HCT116 (cell line): ENCODE results near the gene AP1M2.

Experiments
- CEBPB ChIP-seq: IDR thresholded peaks from 2 replicates; pipeline ENCODE4 v1.6.1; 2012; ENCODE audit warnings: low read depth
- CTCF ChIP-seq, 3 experiments: fragments of 200-600 bp in 1 of 3; sonication (generic) in 1 of 3; IDR thresholded peaks in 2 of 3; conservative IDR thresholded peaks in 1 of 3; 2 replicates each; pipeline ENCODE4 v1.5.1; 2012 to 2017; ENCODE audit warnings: low read depth in 2 of 3, low read length in 2 of 3, antibody characterized with exemption in 1 of 3, borderline replicate concordance in 1 of 3, control low read depth in 1 of 3, mild to moderate bottlenecking in 1 of 3, mixed read lengths in 1 of 3, mixed run types in 1 of 3, moderate library complexity in 1 of 3; ENCODE audit not compliant: insufficient read depth in 1 of 3
- EZH2 ChIP-seq: fragments of 200-600 bp; sonication (generic); IDR thresholded peaks from 2 replicates; pipeline ENCODE4 v1.6.1; 2017; ENCODE audit warnings: antibody characterized with exemption, mixed run types
- JUND ChIP-seq: IDR thresholded peaks from 2 replicates; pipeline ENCODE4 v1.6.1; 2012
- SP1 ChIP-seq: IDR thresholded peaks from 2 replicates; pipeline ENCODE4 v1.6.1; 2012; ENCODE audit warnings: low read depth
- TCF7L2 ChIP-seq: IDR thresholded peaks from 2 replicates; pipeline ENCODE4 v1.7.0; 2011; ENCODE audit warnings: borderline replicate concordance, inconsistent platforms; ENCODE audit not compliant: insufficient read depth, insufficient read length; ENCODE audit errors: extremely low read depth
- ZNF274 ChIP-seq: fragments of 200-500 bp; sonication (Bioruptor generic); IDR thresholded peaks from 2 replicates; pipeline ENCODE4 v1.6.1; 2014; ENCODE audit warnings: mild to moderate bottlenecking, low read depth, low read length, inconsistent platforms

DNA sequence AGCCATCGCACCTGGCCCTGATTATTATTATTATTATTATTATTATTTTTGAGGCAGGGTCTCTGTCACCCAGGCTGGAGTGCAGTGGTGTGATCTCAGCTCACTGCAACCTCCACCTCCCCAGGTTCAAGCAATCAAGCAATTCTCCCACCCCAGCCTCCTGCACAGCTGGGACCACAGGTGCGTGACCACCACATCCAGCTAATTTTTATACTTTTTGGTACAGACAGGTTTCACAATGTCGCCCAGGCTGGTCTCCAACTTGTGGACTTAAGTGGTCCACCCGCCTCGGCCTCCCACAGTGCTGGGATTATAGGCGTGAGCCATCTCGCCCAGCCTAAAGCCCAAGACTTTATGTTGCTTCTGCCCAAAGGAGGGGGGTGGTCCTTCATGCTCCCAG is 6.0 kb upstream of the AP1M2 start:
- TF ChIP-seq JUND, result no peak
- TF ChIP-seq SP1, result no peak
- no peak for TF ChIP-seq TCF7L2
- TF ChIP-seq EZH2, result no peak
- TF ChIP-seq CEBPB, result no peak
- TF ChIP-seq CTCF (IDR thresholded peaks at IDR 0.05 in 2 of 3, conservative IDR thresholded peaks at IDR 0.05 in 1 of 3; ENCODE audit: borderline replicate concordance in 1 of 3, insufficient read depth in 1 of 3, low read depth in 2 of 3, low read length in 2 of 3), result no peak
- no peak for TF ChIP-seq ZNF274
